PC-3 (cell line): Measurements from ENCODE around the gene ARMC3. TPM values are rescaled to one million over a fixed set of nuclear protein-coding genes. Genes with fewer than 3 reads are reported as not detected.

Source experiments
- ATAC-seq: fragments of 200-7000 bp; cut with Tn5 transposase; 2 replicates; pipeline ENCODE4 v1.9.1; 2020; ENCODE audit warnings: mild to moderate bottlenecking, moderate library complexity
- BruUV-seq: library from RNA; stranded (reverse); fragments of 400-500 nt; replicated peaks from 2 replicates; lab custom pipeline; 2021; lab: Mats Ljungman, UMichigan
- CTCF ChIA-PET: fragments of 300-600 bp; sonication (Branson Sonifier 250); formaldehyde crosslinking; loops from one replicate; lab custom pipeline; 2022; ENCODE audit warnings: antibody characterized with exemption; lab: Charles Lee
- POLR2A ChIA-PET: fragments of 300-600 bp; sonication (Branson Sonifier 250); formaldehyde crosslinking; loops from one replicate; lab custom pipeline; 2022; ENCODE audit warnings: antibody characterized with exemption; ENCODE audit not compliant: unreplicated experiment; lab: Charles Lee
- DNase-seq: peaks from one replicate; pipeline ENCODE4 v3.0.0-alpha.2; 2015
- H2AFZ ChIP-seq: fragments of 300-600 bp; sonication (generic); 2 replicates; pipeline ENCODE4 v1.6.0; 2016; ENCODE audit warnings: antibody characterized with exemption, low read length
- H3F3A ChIP-seq: fragments of 300-600 bp; sonication (generic); one replicate; pipeline ENCODE4 v1.6.0; 2017; ENCODE audit warnings: antibody characterized with exemption, low read length, control low read depth, mild to moderate bottlenecking; ENCODE audit not compliant: unreplicated experiment
- H3K27ac ChIP-seq: fragments of 300-600 bp; sonication (generic); 2 replicates; pipeline ENCODE4 v1.5.1; 2016; ENCODE audit warnings: mild to moderate bottlenecking, low read length
- H3K27me3 ChIP-seq: fragments of 300-600 bp; sonication (generic); 2 replicates; pipeline ENCODE4 v1.6.1; 2016; ENCODE audit warnings: low read length, mixed read lengths
- H3K36me3 ChIP-seq: fragments of 300-600 bp; sonication (generic); 2 replicates; pipeline ENCODE4 v1.6.1; 2016; ENCODE audit warnings: low read depth, mixed run types, low read length, mixed read lengths
- H3K4me1 ChIP-seq: fragments of 300-600 bp; sonication (generic); 2 replicates; pipeline ENCODE4 v1.5.1; 2016; ENCODE audit warnings: low read length; ENCODE audit not compliant: insufficient read depth
- H3K4me2 ChIP-seq: fragments of 300-600 bp; sonication (generic); 2 replicates; pipeline ENCODE4 v1.6.0; 2016; ENCODE audit warnings: low read length
- H3K4me3 ChIP-seq: fragments of 300-600 bp; sonication (generic); 2 replicates; pipeline ENCODE4 v1.5.1; 2016; ENCODE audit warnings: mild to moderate bottlenecking, low read length, mixed read lengths
- H3K79me2 ChIP-seq: fragments of 300-600 bp; sonication (generic); 2 replicates; pipeline ENCODE4 v1.6.1; 2017; ENCODE audit warnings: low read length, mixed read lengths
- H3K9ac ChIP-seq: fragments of 300-600 bp; sonication (generic); 2 replicates; pipeline ENCODE4 v1.6.0; 2016; ENCODE audit warnings: mild to moderate bottlenecking, low read length
- H3K9me2 ChIP-seq: fragments of 300-600 bp; sonication (generic); replicated peaks from 2 replicates; pipeline ENCODE4 v1.6.1; 2016; ENCODE audit warnings: mixed run types, low read length, mixed read lengths
- H3K9me3 ChIP-seq: fragments of 300-600 bp; sonication (generic); 2 replicates; pipeline ENCODE4 v1.6.1; 2016; ENCODE audit warnings: low read length, mixed read lengths
- H4K20me1 ChIP-seq: fragments of 300-600 bp; sonication (generic); 2 replicates; pipeline ENCODE4 v1.6.1; 2016; ENCODE audit warnings: low read length, mixed read lengths
- EZH2 ChIP-seq: fragments of 300-600 bp; sonication (generic); IDR thresholded peaks from one replicate; pipeline ENCODE4 v1.6.1; 2017; ENCODE audit warnings: antibody characterized with exemption, mild to moderate bottlenecking, low read length; ENCODE audit not compliant: unreplicated experiment
- EZH2phosphoT487 ChIP-seq: fragments of 300-600 bp; sonication (generic); IDR thresholded peaks from 2 replicates; pipeline ENCODE4 v1.6.1; 2018; ENCODE audit warnings: mild to moderate bottlenecking, antibody characterized with exemption, low read length, borderline replicate concordance
- intact Hi-C: fragments of 100-400 bp; cut with micrococcal nuclease; formaldehyde crosslinking; loops from 2 replicates; pipeline ENCODE4 v1.9.0; 2023
- total RNA-seq: library from RNA; depleted of rRNA; stranded (reverse); fragments of >200 nt; gene quantifications from 2 replicates; pipeline ENCODE4 v1.2.3, GENCODE V29; 2014
- TF ChIP-seq, protein P1 (sequence below): fragments of 300-600 bp; sonication (generic); conservative IDR thresholded peaks from 2 replicates; pipeline ENCODE4 v1.5.1; 2017; ENCODE audit warnings: antibody characterized with exemption, low read depth, mild to moderate bottlenecking, low read length

Gene ARMC3
- total RNA-seq, 1 experiment from 2014 or later, result 0.18 TPM

DNA sequence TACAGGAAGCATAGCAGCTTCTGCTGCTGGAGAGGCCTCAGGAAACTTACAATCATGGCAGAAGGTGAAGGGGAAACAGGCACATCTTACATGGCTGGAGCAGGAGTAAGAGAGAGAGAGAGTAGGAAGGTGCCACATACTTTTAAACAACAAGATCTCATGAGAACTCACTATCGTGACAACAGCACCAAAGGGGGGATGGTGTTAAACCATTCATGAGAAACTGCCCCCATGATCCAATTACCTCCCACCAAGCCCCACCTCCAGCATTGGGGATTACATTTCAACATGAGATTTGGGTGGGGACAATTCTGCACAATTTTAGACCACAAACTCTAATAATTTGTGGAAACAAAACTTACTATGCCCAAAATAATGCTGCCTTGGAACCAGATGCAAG lies 16.8 kb upstream of the ARMC3 start:
- no TSS peak for BruUV-seq
- Histone ChIP-seq H3K27me3 (no peaks in the 10 kb centered on the region), H3F3A (no peaks in the 10 kb centered on the region), H3K36me3 (no peaks in the 10 kb centered on the region), H3K9me3 (no peaks in the 10 kb centered on the region), H2AFZ (no peak overlapping the region), H3K4me1 (no peaks in the 10 kb centered on the region), H3K27ac (no peak overlapping the region), H4K20me1 (no peaks in the 10 kb centered on the region), H3K9ac (no peak overlapping the region), H3K79me2 (no peaks in the 10 kb centered on the region), H3K9me2 (no peaks in the 10 kb centered on the region), H3K4me3 (no peak overlapping the region), H3K4me2 (no peak overlapping the region)
- DNase-seq, result no peak
- intact Hi-C loops, result no loop called here
- no peak for ATAC-seq
- no peak for TF ChIP-seq EZH2phosphoT487
- TF ChIP-seq EZH2, result no peak
- TF ChIP-seq, protein P1, sequence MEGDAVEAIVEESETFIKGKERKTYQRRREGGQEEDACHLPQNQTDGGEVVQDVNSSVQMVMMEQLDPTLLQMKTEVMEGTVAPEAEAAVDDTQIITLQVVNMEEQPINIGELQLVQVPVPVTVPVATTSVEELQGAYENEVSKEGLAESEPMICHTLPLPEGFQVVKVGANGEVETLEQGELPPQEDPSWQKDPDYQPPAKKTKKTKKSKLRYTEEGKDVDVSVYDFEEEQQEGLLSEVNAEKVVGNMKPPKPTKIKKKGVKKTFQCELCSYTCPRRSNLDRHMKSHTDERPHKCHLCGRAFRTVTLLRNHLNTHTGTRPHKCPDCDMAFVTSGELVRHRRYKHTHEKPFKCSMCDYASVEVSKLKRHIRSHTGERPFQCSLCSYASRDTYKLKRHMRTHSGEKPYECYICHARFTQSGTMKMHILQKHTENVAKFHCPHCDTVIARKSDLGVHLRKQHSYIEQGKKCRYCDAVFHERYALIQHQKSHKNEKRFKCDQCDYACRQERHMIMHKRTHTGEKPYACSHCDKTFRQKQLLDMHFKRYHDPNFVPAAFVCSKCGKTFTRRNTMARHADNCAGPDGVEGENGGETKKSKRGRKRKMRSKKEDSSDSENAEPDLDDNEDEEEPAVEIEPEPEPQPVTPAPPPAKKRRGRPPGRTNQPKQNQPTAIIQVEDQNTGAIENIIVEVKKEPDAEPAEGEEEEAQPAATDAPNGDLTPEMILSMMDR, result no peak
- ChIA-PET POLR2A (no interaction called here), CTCF (no interaction called here)

DNA sequence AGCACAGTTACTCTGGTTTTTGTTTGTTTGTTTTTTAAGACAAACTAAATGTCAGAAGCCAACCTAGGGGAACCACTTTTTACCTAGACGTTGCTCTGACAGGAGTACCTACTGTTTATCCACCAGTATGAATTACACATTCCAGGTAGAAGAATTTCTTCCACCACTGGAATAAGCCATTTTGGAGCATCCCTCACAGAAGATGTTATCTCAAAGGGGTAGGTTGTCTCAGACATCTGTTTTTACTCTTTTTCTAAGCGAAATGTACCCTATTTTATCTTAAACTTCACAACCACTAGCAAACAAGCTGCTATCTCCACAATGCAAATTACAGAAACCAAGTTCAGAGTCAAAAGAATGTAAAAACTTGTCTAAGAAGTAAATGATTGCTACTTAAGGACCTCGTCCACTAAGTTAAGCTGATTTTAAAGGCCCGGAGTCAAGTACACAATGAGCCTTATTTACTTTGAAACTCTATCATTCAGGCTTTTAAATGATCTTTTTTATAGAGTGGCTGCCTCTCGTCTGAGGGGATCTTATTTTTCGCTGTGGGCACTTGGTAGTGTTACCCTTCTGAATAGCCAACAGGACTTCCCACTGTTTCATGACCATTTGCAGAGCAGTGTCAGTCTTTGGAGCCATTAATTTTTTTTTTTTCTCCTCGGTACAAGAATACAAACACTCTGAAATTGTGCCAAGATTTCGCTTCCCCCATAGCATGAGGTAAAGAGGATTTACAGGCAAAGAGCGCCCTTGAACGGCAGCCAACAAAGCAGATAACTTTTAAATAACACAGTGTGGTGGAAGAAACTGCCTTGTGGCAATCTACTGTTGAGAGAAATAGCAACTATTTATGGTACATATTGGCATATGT lies 15.7 kb upstream of the ARMC3 start:
- no peaks in the 10 kb centered on the region for H3K27me3 ChIP-seq
- CTCF ChIA-PET, result no interaction called here
- H3K9me2 ChIP-seq, result no peaks in the 10 kb centered on the region
- no peaks in the 10 kb centered on the region for H3K4me1 ChIP-seq
- BruUV-seq, result no TSS peak
- no peak overlapping the region for H3K4me3 ChIP-seq
- no peaks in the 10 kb centered on the region for H3F3A ChIP-seq
- no peaks in the 10 kb centered on the region for H3K9me3 ChIP-seq
- H3K9ac ChIP-seq, result no peak overlapping the region
- H4K20me1 ChIP-seq, result no peaks in the 10 kb centered on the region
- POLR2A ChIA-PET, result no interaction called here
- TF ChIP-seq EZH2phosphoT487, result no peak
- no peak for TF ChIP-seq EZH2
- TF ChIP-seq, protein P1, result no peak
- no peak overlapping the region for H3K4me2 ChIP-seq
- intact Hi-C loops, result no loop called here
- H3K36me3 ChIP-seq, result no peaks in the 10 kb centered on the region
- DNase-seq (no peak), ATAC-seq (no peak)
- H3K79me2 ChIP-seq, result no peaks in the 10 kb centered on the region
- H3K27ac ChIP-seq, result no peak overlapping the region
- H2AFZ ChIP-seq, result no peak overlapping the region

DNA sequence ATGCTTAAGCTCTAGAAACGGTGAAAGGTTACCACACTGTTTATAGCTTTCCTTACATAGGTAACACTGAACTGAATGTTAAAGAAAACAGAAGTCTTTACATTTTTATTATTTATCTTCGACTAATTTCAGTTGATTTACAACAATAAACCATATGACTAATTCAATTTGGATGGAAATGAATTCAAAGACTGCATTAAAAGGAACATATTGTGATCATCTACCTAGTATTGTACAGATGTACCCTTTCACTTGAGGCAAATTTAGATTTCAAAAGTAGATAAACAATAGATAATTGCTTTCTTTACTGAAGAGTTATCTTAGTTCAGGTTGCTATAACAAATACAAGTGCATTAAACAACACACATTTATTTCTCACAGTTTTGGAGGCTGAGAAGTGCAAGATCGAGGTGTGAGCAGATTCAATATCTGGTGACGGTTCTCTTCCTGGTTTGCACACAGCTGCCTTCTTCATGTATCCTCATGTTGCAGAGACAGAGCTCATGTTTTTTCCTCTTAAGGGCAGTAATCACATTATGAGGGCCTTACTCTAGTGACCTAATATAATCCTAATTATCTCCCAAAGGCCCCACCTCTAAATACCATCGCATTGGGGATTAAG lies 15.0 kb upstream of the ARMC3 start:
- H3K4me2 ChIP-seq, result no peak overlapping the region
- ChIA-PET CTCF (no interaction called here), POLR2A (no interaction called here)
- no peaks in the 10 kb centered on the region for H4K20me1 ChIP-seq
- H3F3A ChIP-seq, result no peaks in the 10 kb centered on the region
- no peak overlapping the region for H3K27ac ChIP-seq
- H3K4me3 ChIP-seq, result no peak overlapping the region
- intact Hi-C loops, result no loop called here
- no peak overlapping the region for H3K9ac ChIP-seq
- H3K9me3 ChIP-seq, result no peaks in the 10 kb centered on the region
- DNase-seq (no peak), ATAC-seq (peak; percentile 70)
- H2AFZ ChIP-seq, result no peak overlapping the region
- H3K79me2 ChIP-seq, result no peaks in the 10 kb centered on the region
- no peak for TF ChIP-seq EZH2
- TF ChIP-seq, protein P1, result no peak
- TF ChIP-seq EZH2phosphoT487, result no peak
- no peaks in the 10 kb centered on the region for H3K9me2 ChIP-seq
- H3K4me1 ChIP-seq, result no peaks in the 10 kb centered on the region
- no peaks in the 10 kb centered on the region for H3K27me3 ChIP-seq
- no TSS peak for BruUV-seq
- no peaks in the 10 kb centered on the region for H3K36me3 ChIP-seq
